Fibroblast of lung (primary cell): ENCODE measurements around the gene RUNX1.

ENCODE experiments used
- CTCF ChIP-seq, 2 donors: IDR thresholded peaks in 1 of 2; conservative IDR thresholded peaks in 1 of 2; 1 replicate in 1 of 2; 2 replicates in 1 of 2; pipeline ENCODE4 v1.5.1; 2011 to 2012; ENCODE audit warnings: low read length in 2 of 2, control low read depth in 1 of 2, inconsistent platforms in 1 of 2, low read depth in 1 of 2, mild to moderate bottlenecking in 1 of 2
- EZH2 ChIP-seq: IDR thresholded peaks from 2 replicates; pipeline ENCODE4 v1.5.1; 2012; ENCODE audit warnings: low read length, control low read depth, mild to moderate bottlenecking; ENCODE audit errors: missing control alignments

GRCh38 chr21:34996304-34997101 lies 52.6 kb downstream of the RUNX1 start:
- TF ChIP-seq CTCF (conservative IDR thresholded peaks at IDR 0.05 in 1 of 2, IDR thresholded peaks at IDR 0.05 in 1 of 2; ENCODE audit: low read depth in 1 of 2, low read length in 2 of 2) (no peak), EZH2 (no peak)
